ENCODE data around the gene P2RY12. TPM values are rescaled to one million over a fixed set of nuclear protein-coding genes. Genes with fewer than 3 reads are reported as not detected.

The P2RY12 gene
- total and polyA plus RNA-seq, 9 of the 15 experiments (the other 6 are each of a cell fraction or from before 2014, with no cell fraction given): not detected

- no peak for TF ChIP-seq ELF1 (tag; IDR thresholded peaks at IDR 0.05)
These were observed 52.9 kb downstream of the P2RY12 start (continued) for GRCh38 chr3:151331696-151332095.

GRCh38 chr3:151330899-151331298, 53.7 kb downstream of the P2RY12 start:
- ChIA-PET CTCF (ENCODE audit: low intra/inter-chr PET ratio) (no interaction called here), POLR2A (interaction anchor here (0.6 kb wide), 1 partner anchor 673 kb away, joined by 3 read pairs; no protein-coding TSS in a partner anchor)
- no peak for FAIRE-seq
- ATAC-seq: no peak
- in situ Hi-C loops (cut with MboI) (no loop called here), intact Hi-C loops (cut with micrococcal nuclease) (no loop called here)
- DNase-seq (ENCODE audit: extremely low read depth in 1 of 4, low spot score in 3 of 4): no peak
- no peaks in the 10 kb centered on the region for H3K79me2 ChIP-seq (ENCODE audit: control insufficient read depth, insufficient read depth, low read length)
- no peak overlapping the region for H3K27ac ChIP-seq (ENCODE audit: extremely low read depth, low read depth, low read length)
- no peaks in the 10 kb centered on the region for H3K9me1 ChIP-seq (ENCODE audit: control insufficient read depth, insufficient read depth, low read length)
- BruUV-seq (replicated peaks): no TSS peak
- H3K4me2 ChIP-seq (ENCODE audit: insufficient read depth, low read length): no peak overlapping the region
- TF ChIP-seq ZNF324 (CRISPR knock-in tag; IDR thresholded peaks at IDR 0.05) (no peak), ZBTB2 (IDR thresholded peaks at IDR 0.05) (no peak), ZFX (CRISPR knock-in tag; IDR thresholded peaks at IDR 0.05) (no peak), HMBOX1 (IDR thresholded peaks at IDR 0.05) (no peak), POU5F1 (IDR thresholded peaks at IDR 0.05; ENCODE audit: borderline replicate concordance, low read depth, low read length, partially characterized antibody) (no peak), USF1 (CRISPR knock-in tag; IDR thresholded peaks at IDR 0.05) (no peak)
- H3K4me1 ChIP-seq (replicated peaks in 1 of 2; ENCODE audit: control insufficient read depth in 2 of 2, insufficient read depth in 2 of 2, low read length in 2 of 2): no peaks in the 10 kb centered on the region
- H2AFZ ChIP-seq (ENCODE audit: low read depth, low read length): no peak overlapping the region
- H4K20me1 ChIP-seq (replicated peaks; ENCODE audit: control insufficient read depth, insufficient read depth, low read length): no peaks in the 10 kb centered on the region
- H3K4me3 ChIP-seq: no peak overlapping the region
- no peaks in the 10 kb centered on the region for H3K36me3 ChIP-seq (ENCODE audit: control insufficient read depth, insufficient read depth, low read length)
- no peaks in the 10 kb centered on the region for H3K9me3 ChIP-seq (replicated peaks; ENCODE audit: control insufficient read depth, insufficient read depth, low read depth, low read length)
- H3K27me3 ChIP-seq (ENCODE audit: control insufficient read depth in 2 of 2, insufficient read depth in 2 of 2, low read length in 2 of 2): no peaks in the 10 kb centered on the region; a peak in 1 of 5 replicates
- H3K9ac ChIP-seq (ENCODE audit: insufficient read depth in 1 of 2, low read depth in 2 of 2, low read length in 2 of 2): no peak overlapping the region

All from K562 (cell line).